Heart right ventricle (tissue), 16 donors: Measurements from ENCODE around the gene SOWAHA. TPM values are rescaled to one million over a fixed set of nuclear protein-coding genes. Genes with fewer than 3 reads are reported as not detected.

Source experiments
- ATAC-seq, 8 donors: fragments of 200-7000 bp; cut with Tn5 transposase; one replicate each; pipeline ENCODE4 v1.9.1; 2020; ENCODE audit warnings: mild to moderate bottlenecking in 8 of 8, moderate library complexity in 8 of 8, moderate number of reproducible peaks in 1 of 8
- DNase-seq, 2 donors: peaks; one replicate each; pipeline ENCODE4 v3.0.0-alpha.2; 2020
- H3K27ac ChIP-seq, 10 donors: fragments of 200-600 bp; sonication (generic) in 2 of 10; one replicate each; pipeline versions ENCODE4 v1.5.0 to v1.8.0; 2020 to 2022; ENCODE audit warnings: mild to moderate bottlenecking in 3 of 10
- H3K27me3 ChIP-seq, 7 donors: fragments of 200-600 bp; one replicate each; pipeline ENCODE4 v1.8.0; 2021 to 2022; ENCODE audit warnings: mild to moderate bottlenecking in 2 of 7
- H3K36me3 ChIP-seq, 9 donors: fragments of 200-600 bp; sonication (generic) in 1 of 9; one replicate each; pipeline versions ENCODE4 v1.5.0 to v1.8.0; 2020 to 2022; ENCODE audit warnings: mild to moderate bottlenecking in 2 of 9
- H3K4me1 ChIP-seq, 9 donors: fragments of 200-600 bp; sonication (generic) in 1 of 9; one replicate each; pipeline versions ENCODE4 v1.5.0 to v1.8.0; 2020 to 2022; ENCODE audit warnings: mild to moderate bottlenecking in 4 of 9
- H3K4me3 ChIP-seq, 10 donors: fragments of 200-600 bp; sonication (generic) in 2 of 10; one replicate each; pipeline versions ENCODE4 v1.5.0 to v1.8.0; 2020 to 2022; ENCODE audit warnings: mild to moderate bottlenecking in 7 of 10, moderate library complexity in 2 of 10
- H3K9me3 ChIP-seq, 11 donors: fragments of 200-600 bp in 10 of 11; sonication (generic) in 2 of 11; one replicate each; pipeline versions ENCODE4 v1.5.0 to v1.8.0; 2013 to 2022; ENCODE audit warnings: mild to moderate bottlenecking in 2 of 11, control low read depth in 1 of 11, moderate library complexity in 1 of 11
- WGBS, 2 donors: extraction: QIAGEN DNeasy Blood & Tissue Kit; methylation state at CpG; one replicate each; pipeline ENCODE4 v1.1.7; 2013; ENCODE audit warnings: inconsistent platforms in 1 of 2; 5-methylcytosine and 5-hydroxymethylcytosine counted together
- intact Hi-C, 10 donors: fragments of 100-400 bp; cut with DNase I; formaldehyde crosslinking; loops; one replicate each; pipeline versions ENCODE4 v1.11.1 to v1.14.2; 2022
- polyA plus RNA-seq, 2 donors: library from polyadenylated mRNA; stranded (reverse); fragments of 200-250 nt; gene quantifications; one replicate each; pipeline ENCODE4 v1.2.3, GENCODE V29; 2013
- total RNA-seq, 10 donors: library from RNA; stranded (reverse); fragmentation: NEBNext Ultra II Directional in 3 of 10; extraction: Animal tissue kit (Norgen Biotek cat#: 25700) in 3 of 10; gene quantifications; one replicate each; pipeline versions ENCODE4 v1.2.1 to v1.2.4, GENCODE V29; 2021 to 2023
- TF ChIP-seq, protein P1 (sequence below), 9 donors: fragments of 200-600 bp; sonication (generic) in 2 of 9; IDR thresholded peaks; one replicate each; pipeline versions ENCODE4 v1.5.0 to v1.8.0; 2021 to 2022; ENCODE audit warnings: antibody characterized with exemption in 9 of 9, mild to moderate bottlenecking in 5 of 9, moderate library complexity in 1 of 9
- donor health status: Arrhythmogenic right ventricular cardiomyopathy.
- donor health status: ischemic (EF 13 %, LVEDD 7.1; RV severe dilation, severe dysfunction).
- donor health status: healthy with polysubstance abuse.
- donor health status: DM: no; HTN: yes; CAD: no.
- donor health status: DM: no; HTN: no; CAD: no.
- donor health status: ischemic (EF 25% LVEDD 6.9; RV normal size, moderate dysfunction).
- donor health status: ischemic (EF 25% LVEDD 5.7; RV mildly dilated, moderate dysfunction).
- donor health status: healthy.
- donor health status: DM: yes; HTN: yes; CAD: no.
- donor health status: Ischemic cardiomyopathy.
- donor health status: ischemic (EF 35%, LVEDD 5.7; RV mildly dilated, moderate dysfunction).
- donor health status: nonischemic (EF 11% LVEDD 7.7; RV severe dilation, severe dysfunction).
- donor health status: DM: yes; HTN: yes; CAD: no.
- donor health status: PGD.
- donor health status: ischemic (EF 29% LVEDD 5.4; RV normal size, mild dysfunction).
- donor health status: nonischemic (EF 23%, LVEDD 6.1; RV moderate dilation, normal function).

SOWAHA gene
- total and polyA plus RNA-seq, 12 donors, result 0.07 to 0.19 (median 0.13) TPM; not detected in 7

- TF ChIP-seq, protein P1, sequence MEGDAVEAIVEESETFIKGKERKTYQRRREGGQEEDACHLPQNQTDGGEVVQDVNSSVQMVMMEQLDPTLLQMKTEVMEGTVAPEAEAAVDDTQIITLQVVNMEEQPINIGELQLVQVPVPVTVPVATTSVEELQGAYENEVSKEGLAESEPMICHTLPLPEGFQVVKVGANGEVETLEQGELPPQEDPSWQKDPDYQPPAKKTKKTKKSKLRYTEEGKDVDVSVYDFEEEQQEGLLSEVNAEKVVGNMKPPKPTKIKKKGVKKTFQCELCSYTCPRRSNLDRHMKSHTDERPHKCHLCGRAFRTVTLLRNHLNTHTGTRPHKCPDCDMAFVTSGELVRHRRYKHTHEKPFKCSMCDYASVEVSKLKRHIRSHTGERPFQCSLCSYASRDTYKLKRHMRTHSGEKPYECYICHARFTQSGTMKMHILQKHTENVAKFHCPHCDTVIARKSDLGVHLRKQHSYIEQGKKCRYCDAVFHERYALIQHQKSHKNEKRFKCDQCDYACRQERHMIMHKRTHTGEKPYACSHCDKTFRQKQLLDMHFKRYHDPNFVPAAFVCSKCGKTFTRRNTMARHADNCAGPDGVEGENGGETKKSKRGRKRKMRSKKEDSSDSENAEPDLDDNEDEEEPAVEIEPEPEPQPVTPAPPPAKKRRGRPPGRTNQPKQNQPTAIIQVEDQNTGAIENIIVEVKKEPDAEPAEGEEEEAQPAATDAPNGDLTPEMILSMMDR (IDR thresholded peaks at IDR 0.05), result no peak
- no peak overlapping the region for H3K4me3 ChIP-seq
- no peaks in the 10 kb centered on the region for H3K36me3 ChIP-seq
- intact Hi-C loops, result loop anchor here in 7 of 10 donors (5.0 to 10.0 kb wide), 8 partner anchors 43 to 433 kb away; partner anchors contain the start of gene CCNI2 (in 1 of the 7)
- H3K4me1 ChIP-seq, result peaks cover 0 to 27% (median 12%) of the 10 kb centered on the region in 9 donors
- peaks cover 6 to 68% (median 41%) of the 10 kb centered on the region in 7 donors for H3K27me3 ChIP-seq
- WGBS, 2 donors, result 97 to 100% methylated on average over 1 of the region's 1 CpG
- no peak for ATAC-seq
- no peak overlapping the region for H3K27ac ChIP-seq
- no peaks in the 10 kb centered on the region for H3K9me3 ChIP-seq
- no peak for DNase-seq
Observed at GRCh38 chr5:132815454-132815853, 2.4 kb downstream of the SOWAHA start.

DNA sequence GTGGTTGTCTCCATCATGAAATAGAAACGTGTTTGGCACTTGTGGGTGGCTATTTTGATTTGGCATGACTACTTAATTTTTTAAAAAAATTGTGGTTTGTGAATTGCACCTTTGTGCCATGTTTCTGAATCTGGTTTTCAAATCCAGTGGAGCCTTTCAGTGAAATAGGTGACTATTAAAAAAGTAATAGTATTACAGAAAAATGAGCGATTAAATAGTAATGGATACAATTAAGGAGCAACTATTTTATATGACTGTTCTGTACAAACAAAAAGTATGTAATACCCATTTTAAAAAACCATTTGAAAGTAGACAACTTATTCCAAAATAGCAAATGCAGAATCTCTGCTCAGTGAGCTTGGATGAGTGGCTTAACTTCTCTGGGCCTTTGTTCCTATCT, 3.0 kb downstream of the SOWAHA start:
- Histone ChIP-seq H3K27me3 (peaks cover 6 to 62% (median 34%) of the 10 kb centered on the region in 7 donors), H3K36me3 (no peaks in the 10 kb centered on the region), H3K27ac (no peak overlapping the region), H3K4me3 (no peak overlapping the region), H3K9me3 (no peaks in the 10 kb centered on the region), H3K4me1 (peaks cover 0 to 27% (median 12%) of the 10 kb centered on the region in 9 donors)
- DNase-seq, result no peak
- no peak for ATAC-seq
- TF ChIP-seq, protein P1 (IDR thresholded peaks at IDR 0.05), result no peak
- WGBS, 2 donors, result 91 to 96% methylated on average over 2 of the region's 2 CpGs
- intact Hi-C loops, result loop anchor here in 7 of 10 donors (5.0 to 10.0 kb wide), 8 partner anchors 44 to 434 kb away; partner anchors contain the start of gene CCNI2 (in 1 of the 7)

DNA sequence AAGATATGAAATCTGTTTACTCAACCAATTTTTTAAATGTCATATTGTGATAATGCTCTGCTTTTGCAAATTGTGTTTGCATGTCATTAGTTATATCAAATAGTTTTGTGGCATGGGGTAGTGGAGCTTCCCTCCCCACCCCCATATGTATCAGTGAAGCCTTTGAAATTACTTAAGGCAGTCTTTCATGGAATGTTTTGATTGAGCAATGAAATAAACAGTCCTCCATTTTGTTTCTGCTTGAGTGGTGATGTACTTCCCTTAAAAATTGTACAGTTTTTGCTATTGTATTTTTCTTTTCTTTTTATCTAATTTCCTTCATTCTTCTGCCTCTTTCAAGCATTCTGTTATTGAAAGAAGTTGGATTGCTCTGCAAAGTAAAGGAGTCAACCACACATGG, 3.5 kb downstream of the SOWAHA start:
- intact Hi-C loops, result loop anchor here in 7 of 10 donors (5.0 to 10.0 kb wide), 8 partner anchors 44 to 434 kb away; partner anchors contain the start of gene CCNI2 (in 1 of the 7)
- TF ChIP-seq, protein P1 (IDR thresholded peaks at IDR 0.05), result no peak
- ATAC-seq (no peak), DNase-seq (no peak)
- H3K4me1 ChIP-seq, result peaks cover 0 to 27% (median 12%) of the 10 kb centered on the region in 9 donors
- no peaks in the 10 kb centered on the region for H3K9me3 ChIP-seq
- no peaks in the 10 kb centered on the region for H3K36me3 ChIP-seq
- peaks cover 6 to 57% (median 30%) of the 10 kb centered on the region in 7 donors for H3K27me3 ChIP-seq
- H3K4me3 ChIP-seq, result no peak overlapping the region
- H3K27ac ChIP-seq, result no peak overlapping the region

GRCh38 chr5:132817011-132817410, 3.9 kb downstream of the SOWAHA start:
- Histone ChIP-seq H3K4me3 (no peak overlapping the region), H3K4me1 (peaks cover 0 to 27% (median 12%) of the 10 kb centered on the region in 9 donors), H3K27me3 (peaks cover 2 to 52% (median 25%) of the 10 kb centered on the region in 7 donors), H3K27ac (no peak overlapping the region), H3K36me3 (no peaks in the 10 kb centered on the region), H3K9me3 (no peaks in the 10 kb centered on the region)
- no peak for DNase-seq
- WGBS, 2 donors, result 62 to 67% methylated on average over 1 of the region's 1 CpG
- TF ChIP-seq, protein P1 (IDR thresholded peaks at IDR 0.05), result no peak
- intact Hi-C loops, result loop anchor here in 7 of 10 donors (5.0 to 10.0 kb wide), 8 partner anchors 45 to 435 kb away; partner anchors contain the start of gene CCNI2 (in 1 of the 7)
- ATAC-seq, result no peak
